SIG-M5 treated with dmso at 0.1 percent for 504 hours (cell line): ENCODE results near the gene VSTM4.
A peak's percentile ranks its signal among the peaks of the same experiment; 100 is the strongest.

Source experiments
- DNase-seq: peaks from one replicate; lab custom pipeline; 2025; ENCODE audit not compliant: unreplicated experiment; lab: John Stamatoyannopoulos, UW

The VSTM4 gene

GRCh38 chr10:49010295-49010694 lies 105.0 kb downstream of the VSTM4 start:
- no peak for DNase-seq

- DNase-seq, result no peak
Measured at GRCh38 chr10:49009199-49009979, 105.9 kb downstream of the VSTM4 start.

GRCh38 chr10:49008505-49009198 lies 106.7 kb downstream of the VSTM4 start:
- no peak for DNase-seq

- no peak for DNase-seq
Measured at GRCh38 chr10:49008091-49008490, 107.2 kb downstream of the VSTM4 start.

- DNase-seq, result no peak
Measured at GRCh38 chr10:49007129-49007528, 108.2 kb downstream of the VSTM4 start.

- no peak for DNase-seq
Measured at GRCh38 chr10:49005270-49005669, 110.1 kb downstream of the VSTM4 start.

GRCh38 chr10:49001870-49002672 lies 113.3 kb downstream of the VSTM4 start:
- no peak for DNase-seq

GRCh38 chr10:49001402-49001801 lies 113.9 kb downstream of the VSTM4 start:
- DNase-seq, result no peak

- DNase-seq, result no peak
Measured at GRCh38 chr10:49000437-49001398, 114.6 kb downstream of the VSTM4 start.

GRCh38 chr10:48999346-48999745 lies 116.0 kb downstream of the VSTM4 start:
- no peak for DNase-seq

- DNase-seq, result no peak
Measured at GRCh38 chr10:48996329-48996728, 119.0 kb downstream of the VSTM4 start.

GRCh38 chr10:48993627-48994026 lies 121.7 kb downstream of the VSTM4 start:
- DNase-seq, result no peak

- no peak for DNase-seq
Measured at GRCh38 chr10:48990226-48990625, 125.1 kb downstream of the VSTM4 start.

GRCh38 chr10:48985621-48986158 lies 129.6 kb downstream of the VSTM4 start:
- no peak for DNase-seq

GRCh38 chr10:48983648-48984351 lies 131.5 kb downstream of the VSTM4 start:
- DNase-seq, result no peak

GRCh38 chr10:48982584-48982983 lies 132.7 kb downstream of the VSTM4 start:
- DNase-seq, result no peak

- peak; percentile 9 for DNase-seq
Measured at GRCh38 chr10:48981310-48981907, 133.9 kb downstream of the VSTM4 start.

- DNase-seq, result no peak
Measured at GRCh38 chr10:48978318-48978717, 137.0 kb downstream of the VSTM4 start.

- no peak for DNase-seq
Measured at GRCh38 chr10:48976196-48976595, 139.1 kb downstream of the VSTM4 start.
